Camera-type eye (tissue), 1 donor: ENCODE measurements around the gene ZNF479. TPM values are rescaled to one million over a fixed set of nuclear protein-coding genes. Genes with fewer than 3 reads are reported as not detected.

ENCODE experiments used
- total RNA-seq: library from RNA; depleted of rRNA; stranded (reverse); fragments of >200 nt; gene quantifications from one replicate; pipeline ENCODE4 v1.2.3, GENCODE V29; 2014

The ZNF479 gene
- not detected for total RNA-seq

GRCh38 chr7:57132336-57132735 is at the start of gene ZNF479:
Gene ZNF479 (minus strand): TSS chr7:57132436. CDS start chr7:57132324, 112 bp downstream.

